HG03439 (cell line): ENCODE results near the gene TUBA1C.
"Not testable (repeated sequence)": the region's sequence is repeated elsewhere in the genome, so short reads cannot be mapped to it uniquely, and the experiment has no call there.

Experiments used
- ATAC-seq: cut with Tn5 transposase; IDR thresholded peaks from one replicate; pipeline ENCODE4 v1.9.1; 2021; ENCODE audit warnings: mild to moderate bottlenecking, moderate library complexity; ENCODE audit not compliant: unreplicated experiment

TUBA1C gene

DNA sequence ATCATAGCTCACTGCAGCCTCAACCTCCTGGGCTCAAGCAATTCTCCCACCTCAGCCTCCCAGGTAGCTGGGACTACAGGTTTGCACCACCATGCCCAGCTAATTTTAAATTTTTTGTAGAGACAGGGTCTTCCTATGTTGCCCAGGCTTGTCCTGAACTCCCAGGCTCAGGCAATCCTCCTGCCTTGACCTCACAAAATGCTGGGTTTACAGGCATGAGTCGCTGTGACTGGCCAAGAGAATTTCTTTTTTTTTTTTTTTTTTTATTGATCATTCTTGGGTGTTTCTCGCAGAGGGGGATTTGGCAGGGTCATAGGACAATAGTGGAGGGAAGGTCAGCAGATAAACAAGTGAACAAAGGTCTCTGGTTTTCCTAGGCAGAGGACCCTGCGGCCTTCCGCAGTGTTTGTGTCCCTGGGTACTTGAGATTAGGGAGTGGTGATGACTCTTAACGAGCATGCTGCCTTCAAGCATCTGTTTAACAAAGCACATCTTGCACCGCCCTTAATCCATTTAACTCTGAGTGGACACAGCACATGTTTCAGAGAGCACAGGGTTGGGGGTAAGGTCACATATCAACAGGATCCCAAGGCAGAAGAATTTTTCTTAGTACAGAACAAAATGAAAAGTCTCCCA, 18.0 kb downstream of the TUBA1C start:
- not testable (repeated sequence) for ATAC-seq

DNA sequence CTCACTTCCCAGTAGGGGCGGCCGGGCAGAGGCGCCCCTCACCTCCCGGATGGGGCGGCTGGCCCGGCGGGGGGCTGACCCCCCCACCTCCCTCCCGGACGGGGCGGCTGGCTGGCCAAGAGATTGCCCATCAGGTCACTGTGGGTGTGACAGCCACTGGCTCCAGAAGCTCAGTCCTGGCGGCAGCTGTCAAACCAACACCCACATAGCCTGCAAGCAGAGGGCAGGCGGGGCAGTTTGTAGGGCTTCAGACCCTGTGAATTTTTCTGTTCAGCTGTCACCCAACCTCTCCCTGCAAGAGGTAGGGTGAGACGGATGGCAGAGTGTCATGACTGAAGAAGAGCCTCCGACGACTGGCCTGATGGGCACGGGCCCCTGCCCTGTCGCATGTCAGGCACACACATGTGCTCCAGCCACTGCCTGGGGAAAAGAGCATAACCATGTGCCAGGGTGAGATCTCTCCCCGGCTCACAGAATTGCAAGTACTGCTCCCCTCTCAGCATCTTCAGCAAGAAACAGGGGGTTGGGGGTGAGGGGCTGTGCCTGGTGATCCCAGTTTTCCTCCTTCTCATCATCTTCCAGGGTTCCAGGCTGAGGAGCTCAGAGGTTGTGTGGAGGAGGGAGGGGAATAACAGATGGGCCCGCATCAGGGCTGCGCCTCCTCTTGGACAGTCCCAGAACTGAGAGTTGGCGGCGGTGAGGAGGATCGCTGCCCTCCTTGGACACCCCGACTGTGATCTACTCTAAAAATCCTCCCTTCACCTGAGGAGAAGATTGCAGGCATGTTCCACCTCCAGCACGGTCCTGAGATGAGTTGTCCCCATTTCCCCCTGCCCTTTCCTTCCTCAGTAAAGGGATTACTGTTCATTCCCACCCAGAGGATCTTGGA, 18.9 kb downstream of the TUBA1C start:
- ATAC-seq: no peak

DNA sequence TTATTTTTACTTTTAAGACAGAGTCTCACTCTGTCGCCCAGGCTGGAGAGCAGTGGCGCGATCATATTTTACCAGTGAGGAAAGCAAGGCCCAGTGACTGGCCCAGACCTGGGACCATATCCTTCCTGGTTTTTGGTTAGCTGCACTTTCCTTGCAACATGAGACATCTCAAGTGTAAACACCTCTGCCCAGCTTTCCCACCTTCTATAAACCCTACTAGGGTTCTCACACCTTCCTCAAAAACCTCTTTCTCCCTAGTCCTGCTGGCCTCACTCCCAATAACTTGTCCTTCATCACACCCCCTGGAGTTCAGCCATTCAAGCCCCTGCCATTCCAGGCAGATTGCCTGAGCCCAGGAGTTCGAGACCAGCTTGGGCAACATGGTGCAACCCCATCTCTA, 19.8 kb downstream of the TUBA1C start:
- ATAC-seq: no peak

DNA sequence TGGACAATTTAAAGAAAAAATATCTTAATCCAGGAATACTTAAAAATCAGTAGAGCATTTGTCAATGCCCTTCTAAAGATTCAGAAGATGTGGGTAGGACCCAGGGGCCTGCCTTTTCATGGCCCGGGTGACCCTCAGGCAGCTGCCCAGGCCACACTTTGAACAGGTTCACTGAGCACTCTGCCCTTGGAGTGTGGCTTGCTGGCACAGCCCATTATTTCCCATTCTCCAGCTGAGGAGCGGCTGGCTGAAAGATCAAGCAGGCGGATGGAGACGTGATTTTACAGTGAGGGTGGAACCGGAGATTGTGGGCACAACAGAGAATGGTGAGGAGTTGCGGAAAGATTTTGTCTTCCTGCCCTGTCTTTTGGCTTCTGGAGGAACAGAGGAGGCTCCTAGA, 23.0 kb downstream of the TUBA1C start:
- ATAC-seq: no peak

DNA sequence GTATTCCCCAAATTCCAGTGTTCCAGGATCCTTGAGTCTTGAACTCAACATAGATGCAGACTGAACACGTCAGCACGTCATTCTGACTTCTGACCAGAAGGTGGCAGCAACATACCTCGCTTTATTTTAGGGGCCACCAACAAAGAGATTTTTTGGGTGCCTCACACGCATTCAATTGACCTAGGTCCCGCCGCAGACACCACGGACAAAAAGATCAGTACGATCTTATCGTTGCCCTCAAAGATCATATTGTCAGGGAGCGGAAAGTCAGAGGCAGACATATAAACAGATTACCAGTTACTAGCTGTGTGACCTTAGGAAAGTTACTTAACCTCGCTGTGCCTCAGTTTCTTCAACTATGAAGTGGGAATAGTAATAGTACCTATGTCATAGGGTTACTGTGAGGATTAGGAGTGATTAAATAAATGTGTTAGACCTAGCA, 23.6 kb downstream of the TUBA1C start:
- ATAC-seq: no peak

DNA sequence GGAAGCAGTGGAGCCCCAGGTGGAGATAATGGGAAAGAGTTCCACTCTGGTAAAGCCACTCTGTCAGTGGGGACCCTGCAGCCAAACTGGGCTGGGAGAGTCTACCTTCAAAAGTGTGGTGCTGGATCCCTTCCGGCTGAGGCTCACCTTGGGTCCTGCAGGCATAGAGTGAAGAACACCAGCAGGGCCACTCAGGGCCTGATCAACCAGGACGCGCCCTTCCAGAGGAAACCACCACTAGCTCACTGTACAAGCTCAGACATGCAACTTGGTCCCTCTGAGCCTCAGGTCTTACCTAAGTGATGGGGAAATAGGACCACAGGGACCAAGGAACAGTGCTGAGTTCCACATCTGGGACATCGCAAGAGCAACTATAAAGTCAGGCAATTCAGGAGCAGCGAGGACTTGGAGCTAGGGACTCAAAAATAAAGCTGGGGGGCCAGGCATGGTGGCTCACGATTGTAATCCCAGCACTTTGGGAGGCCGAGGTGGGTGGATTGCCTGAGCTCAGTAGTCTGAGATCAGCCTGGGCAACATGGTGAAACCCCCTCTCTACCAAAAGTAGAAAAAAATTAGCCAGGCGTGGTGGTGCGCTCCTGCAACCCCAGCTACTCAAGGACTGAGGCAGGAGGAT, 24.2 kb downstream of the TUBA1C start:
- ATAC-seq: no peak

DNA sequence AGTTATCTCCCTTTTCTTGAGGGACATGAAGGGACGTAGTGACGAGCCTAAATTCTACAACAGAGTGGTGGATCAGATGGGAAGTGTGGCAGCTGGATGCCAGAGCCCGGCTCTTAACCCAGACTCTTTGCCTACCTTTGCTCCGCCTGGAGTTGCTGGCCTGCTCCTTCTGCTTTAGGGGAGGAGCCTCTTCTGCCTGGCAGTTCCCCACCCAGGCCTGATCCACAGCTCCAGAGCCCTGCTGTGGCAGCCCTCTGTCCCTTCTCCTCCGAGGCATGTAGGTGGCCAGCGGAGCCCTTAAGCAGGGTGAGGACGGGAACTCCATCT, 27.8 kb downstream of the TUBA1C start:
- no peak for ATAC-seq

DNA sequence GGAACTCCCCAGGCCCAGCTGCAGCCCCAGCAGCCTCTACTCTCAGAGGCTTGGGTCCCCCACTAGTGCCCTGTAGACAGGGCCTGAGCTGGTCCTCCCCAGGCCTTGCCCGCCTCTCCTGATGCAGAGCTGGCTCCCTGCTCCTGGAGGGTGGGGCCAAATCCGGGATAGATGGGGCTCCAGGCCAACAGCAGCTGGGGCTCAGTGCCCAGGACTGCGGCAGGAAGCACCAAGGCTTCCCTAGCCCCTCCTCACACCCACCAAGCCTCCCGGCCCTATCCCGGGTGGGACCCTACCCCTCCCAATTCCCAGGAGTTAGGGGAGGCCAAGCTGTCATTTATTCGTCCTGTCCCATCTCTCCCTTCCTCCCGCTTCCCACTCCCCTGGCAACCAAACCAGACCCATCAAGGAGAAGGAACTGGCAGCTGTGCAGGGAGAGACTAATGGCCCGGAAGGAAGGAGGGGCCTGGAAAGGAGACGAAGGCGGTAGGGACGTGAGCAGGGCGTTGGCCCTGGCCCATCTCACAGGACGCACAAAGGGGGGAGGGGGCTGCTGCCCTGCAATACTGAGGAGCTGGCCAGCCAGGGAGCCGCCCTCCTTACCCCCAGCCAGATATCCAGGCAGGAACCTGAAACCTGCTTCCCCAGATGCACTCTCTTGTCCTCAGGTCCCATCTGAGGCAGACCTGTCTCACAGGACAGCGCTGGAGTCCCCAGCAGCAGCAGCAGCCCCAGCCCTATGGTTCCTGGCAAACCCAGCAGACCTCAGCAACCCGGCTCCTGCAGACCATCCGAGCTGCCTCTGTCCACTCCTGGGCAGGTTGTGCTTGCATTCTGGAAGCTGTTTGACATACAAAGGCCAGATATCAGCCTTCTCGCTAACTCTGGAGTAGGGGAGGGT, 28.4 kb downstream of the TUBA1C start:
- ATAC-seq: no peak

DNA sequence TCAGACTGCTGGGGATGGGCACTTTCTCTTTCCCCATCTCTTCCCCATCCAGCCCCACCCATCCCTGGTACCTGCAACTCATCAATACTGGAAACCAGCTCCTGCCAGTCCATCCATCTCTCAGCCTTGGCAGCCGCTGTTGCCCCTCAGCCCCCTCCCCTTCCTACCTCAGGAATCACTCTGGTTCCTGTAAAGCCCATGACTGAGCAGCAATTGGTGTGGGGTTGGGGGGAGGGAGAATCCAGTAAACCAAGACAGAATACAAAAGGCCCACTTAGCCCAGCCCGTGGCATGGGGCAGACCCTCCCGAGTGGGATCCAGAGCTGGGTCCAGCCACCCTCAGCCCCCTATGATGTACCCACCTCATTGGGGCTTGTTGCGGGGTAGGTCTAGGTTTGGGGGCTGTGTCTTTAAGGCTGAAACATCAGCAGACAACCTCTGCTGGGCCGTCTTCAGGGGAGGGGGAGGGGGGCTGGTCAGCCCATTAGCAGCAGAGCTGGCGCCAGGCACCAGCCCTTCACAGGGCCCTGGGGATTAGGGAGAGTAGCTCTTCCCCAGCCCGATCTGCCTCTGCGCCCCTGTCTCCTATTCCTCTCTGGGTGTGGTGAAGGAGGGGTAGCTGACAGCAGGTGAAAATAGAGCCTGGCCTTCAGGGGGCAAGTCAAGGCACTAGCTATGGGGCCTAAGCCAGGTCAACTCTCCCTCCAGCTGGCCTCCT, 29.4 kb downstream of the TUBA1C start:
- ATAC-seq: no peak

DNA sequence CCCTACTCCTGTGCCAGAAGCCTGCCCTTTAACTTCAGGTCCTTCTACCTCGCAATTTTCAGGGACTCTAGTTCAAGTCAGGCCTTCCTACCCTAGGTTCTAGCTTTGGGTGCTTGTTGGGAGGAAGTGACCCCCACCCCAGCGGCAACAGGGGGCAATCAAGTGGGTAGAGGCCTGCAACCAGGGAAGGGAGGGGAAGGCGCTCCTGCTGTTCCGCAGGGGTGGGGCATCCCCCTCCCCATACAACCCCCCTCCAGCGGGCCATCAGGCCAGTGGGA, 29.9 kb downstream of the TUBA1C start:
- ATAC-seq: no peak

DNA sequence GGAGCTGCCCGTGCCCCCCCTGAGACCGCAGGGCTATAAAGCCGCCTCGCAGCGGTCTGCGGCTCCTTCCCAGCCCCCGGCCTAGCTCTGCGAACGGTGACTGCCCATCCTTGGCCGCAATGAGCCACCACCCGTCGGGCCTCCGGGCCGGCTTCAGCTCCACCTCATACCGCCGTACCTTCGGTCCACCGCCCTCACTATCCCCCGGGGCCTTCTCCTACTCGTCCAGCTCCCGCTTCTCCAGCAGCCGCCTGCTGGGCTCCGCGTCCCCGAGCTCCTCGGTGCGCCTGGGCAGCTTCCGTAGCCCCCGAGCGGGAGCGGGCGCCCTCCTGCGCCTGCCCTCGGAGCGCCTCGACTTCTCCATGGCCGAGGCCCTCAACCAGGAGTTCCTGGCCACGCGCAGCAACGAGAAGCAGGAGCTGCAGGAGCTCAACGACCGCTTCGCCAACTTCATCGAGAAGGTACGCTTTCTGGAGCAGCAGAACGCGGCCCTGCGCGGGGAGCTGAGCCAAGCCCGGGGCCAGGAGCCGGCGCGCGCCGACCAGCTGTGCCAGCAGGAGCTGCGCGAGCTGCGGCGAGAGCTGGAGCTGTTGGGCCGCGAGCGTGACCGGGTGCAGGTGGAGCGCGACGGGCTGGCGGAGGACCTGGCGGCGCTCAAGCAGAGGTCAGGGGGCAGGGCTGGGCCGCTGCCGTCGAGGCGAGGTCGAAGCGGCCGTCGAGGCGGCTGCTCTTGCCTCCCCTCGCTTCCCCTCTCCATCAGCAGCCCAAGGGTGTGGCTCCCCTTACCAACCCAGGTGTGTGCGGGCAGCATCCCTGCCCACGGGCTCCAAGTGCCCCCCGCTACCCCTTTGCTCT, 30.4 kb downstream of the TUBA1C start, which contains the start of gene PRPH:
Gene PRPH (plus strand): TSS at position 66 of the 855 bp plus-strand sequence. CDS start 54 bp downstream, at position 120.
- no peak for ATAC-seq

DNA sequence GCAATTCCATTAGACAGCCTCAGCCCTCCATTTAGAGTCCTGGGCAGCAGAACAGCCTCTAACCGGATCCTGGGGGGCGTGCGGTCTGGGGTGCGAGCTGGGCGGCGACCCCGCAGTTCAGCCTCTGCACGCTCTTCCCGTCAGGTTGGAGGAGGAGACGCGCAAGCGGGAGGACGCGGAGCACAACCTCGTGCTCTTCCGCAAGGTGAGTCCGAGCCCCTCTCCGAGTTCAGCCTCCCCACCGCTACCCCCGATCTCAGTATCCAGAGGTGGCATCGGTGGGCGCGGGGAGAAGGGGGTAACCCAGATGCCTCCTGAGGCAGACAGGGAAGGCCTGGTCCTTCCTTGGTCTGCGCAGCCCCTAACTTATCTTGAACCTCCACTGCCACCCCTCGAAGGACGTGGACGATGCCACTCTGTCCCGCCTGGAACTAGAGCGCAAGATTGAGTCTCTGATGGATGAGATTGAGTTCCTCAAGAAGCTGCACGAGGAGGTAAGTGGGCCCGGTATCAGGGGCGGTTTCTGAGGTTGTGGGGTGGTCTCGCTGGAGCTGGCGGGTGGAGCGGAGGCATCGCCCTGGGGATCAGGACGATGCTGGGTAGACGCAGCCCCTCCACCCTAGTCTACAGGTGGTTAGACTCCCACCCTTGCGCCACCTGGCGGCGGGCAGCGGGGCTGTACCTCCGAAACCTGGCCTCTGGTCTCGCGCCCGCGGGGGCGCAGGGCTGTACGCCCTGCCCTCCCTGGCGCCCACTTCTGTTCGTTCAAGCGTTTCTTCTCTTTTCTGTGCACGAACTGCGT, 31.4 kb downstream of the TUBA1C start:
- no peak for ATAC-seq

DNA sequence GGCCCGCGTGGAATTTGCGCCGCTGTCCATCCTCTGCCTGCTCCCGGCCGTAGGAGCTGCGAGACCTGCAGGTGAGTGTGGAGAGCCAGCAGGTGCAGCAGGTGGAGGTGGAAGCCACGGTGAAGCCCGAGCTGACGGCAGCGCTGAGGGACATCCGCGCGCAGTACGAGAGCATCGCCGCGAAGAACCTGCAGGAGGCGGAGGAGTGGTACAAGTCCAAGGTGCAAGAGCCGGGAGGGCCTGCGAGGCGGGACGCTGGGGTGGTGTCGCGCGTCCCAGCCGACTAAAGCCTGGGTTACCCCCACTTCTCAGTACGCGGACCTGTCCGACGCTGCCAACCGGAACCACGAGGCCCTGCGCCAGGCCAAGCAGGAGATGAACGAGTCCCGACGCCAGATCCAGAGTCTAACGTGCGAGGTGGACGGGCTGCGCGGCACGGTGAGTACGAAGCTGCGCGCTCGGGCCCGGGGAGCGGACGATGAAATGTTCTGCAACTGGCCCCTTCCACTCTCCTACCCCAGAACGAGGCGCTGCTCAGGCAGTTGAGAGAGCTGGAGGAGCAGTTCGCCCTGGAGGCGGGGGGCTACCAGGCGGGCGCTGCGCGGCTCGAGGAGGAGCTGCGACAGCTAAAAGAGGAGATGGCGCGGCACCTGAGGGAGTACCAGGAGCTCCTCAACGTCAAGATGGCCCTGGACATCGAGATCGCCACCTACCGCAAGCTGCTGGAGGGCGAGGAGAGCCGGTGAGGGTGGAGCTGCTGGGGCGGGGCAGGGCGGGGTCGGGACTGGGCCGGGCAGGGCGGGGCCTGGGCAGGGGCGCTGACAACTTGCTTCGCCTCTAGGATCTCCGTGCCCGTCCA, 32.2 kb downstream of the TUBA1C start:
- no peak for ATAC-seq

DNA sequence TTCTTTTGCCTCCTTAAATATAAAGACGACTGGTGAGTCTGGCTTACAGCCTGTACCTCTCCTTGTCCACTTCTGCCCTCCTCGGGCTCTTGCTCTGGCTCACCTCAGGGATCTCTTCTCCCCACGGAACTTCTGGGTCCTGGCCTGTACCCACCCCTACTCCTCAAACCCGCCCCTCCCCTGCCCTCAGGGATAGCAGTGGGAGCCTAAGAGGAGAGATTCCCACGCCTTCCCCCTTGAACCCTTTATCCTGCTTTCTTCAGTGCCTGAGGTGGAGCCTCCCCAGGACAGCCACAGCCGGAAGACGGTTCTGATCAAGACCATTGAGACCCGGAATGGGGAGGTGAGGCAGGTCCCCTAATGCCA, 32.8 kb downstream of the TUBA1C start:
- no peak for ATAC-seq

DNA sequence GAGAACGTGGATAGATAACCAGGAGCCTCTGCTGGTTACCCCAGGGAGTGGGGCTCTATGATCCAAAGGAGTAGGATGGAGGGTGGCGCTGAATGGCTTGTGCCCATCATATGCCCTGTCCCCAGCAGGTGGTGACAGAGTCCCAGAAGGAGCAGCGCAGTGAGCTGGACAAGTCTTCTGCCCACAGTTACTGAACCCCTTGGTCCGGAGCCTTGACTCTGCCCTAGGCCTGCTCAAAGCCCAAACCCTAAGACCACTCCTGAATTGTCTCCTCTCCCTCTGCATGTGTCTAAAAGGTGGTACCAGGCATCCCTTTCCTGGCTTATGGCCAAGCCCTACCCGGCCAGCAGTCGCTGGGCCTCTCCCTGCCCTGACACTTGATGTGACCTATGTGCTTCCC, 33.3 kb downstream of the TUBA1C start:
- no peak for ATAC-seq

DNA sequence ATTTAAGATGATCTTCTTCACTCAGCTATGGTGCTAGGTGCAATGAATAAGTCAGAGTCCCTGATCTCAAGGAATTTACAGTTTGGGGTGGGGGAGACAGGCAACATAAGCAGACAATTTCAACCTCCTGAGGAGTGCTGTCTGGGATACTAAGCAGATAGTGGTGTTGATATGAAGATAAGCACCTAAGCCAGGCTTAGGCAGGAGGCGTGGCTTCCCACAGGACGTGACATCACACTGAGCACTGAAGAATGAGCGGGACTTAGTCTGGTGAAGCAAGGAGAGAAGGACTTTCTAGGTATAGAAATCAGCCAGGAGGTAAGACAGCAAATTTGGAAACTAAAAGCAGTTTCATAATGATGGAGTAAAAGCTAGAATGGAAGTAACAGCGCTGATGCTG, 36.9 kb downstream of the TUBA1C start:
- no peak for ATAC-seq

DNA sequence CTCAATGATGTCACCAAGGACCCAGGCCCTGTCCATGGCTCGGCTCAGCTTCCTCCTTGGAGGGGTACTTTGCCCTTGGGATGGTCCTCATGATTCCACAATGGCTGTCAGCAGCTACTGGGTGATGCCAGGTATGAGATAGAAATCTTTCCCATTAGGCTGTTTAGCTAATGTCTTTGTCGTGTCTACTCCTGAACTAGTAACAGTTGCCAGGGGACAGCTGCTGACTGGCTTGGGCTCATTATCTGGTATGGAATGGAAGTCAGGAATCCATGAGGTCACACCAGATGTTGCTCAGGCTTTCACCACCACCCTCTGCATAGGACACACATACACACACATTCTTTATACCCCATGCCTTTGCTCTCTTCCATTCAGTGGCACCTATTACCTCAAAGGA, 39.3 kb downstream of the TUBA1C start:
- ATAC-seq: no peak
